Bronchial epithelial cell (primary cell): ENCODE results near the gene USF3. TPM values are rescaled to one million over a fixed set of nuclear protein-coding genes. Genes with fewer than 3 reads are reported as not detected.

Source experiments
- DNase-seq: peaks from one replicate; pipeline ENCODE4 v3.0.0-alpha.2; 2010; ENCODE audit warnings: low read depth
- FAIRE-seq: peaks from 2 replicates; lab custom pipeline; 2011; peaks lifted over from hg19 to GRCh38; lab: Jason Lieb, UNC
- H3K27me3 ChIP-seq: 2 replicates; pipeline ENCODE4 v1.5.1; 2011; ENCODE audit warnings: low read length; ENCODE audit not compliant: control insufficient read depth, insufficient read depth
- H3K36me3 ChIP-seq: 2 replicates; pipeline ENCODE4 v1.5.1; 2011; ENCODE audit warnings: low read length; ENCODE audit not compliant: control insufficient read depth, insufficient read depth
- H3K4me3 ChIP-seq: 2 replicates; pipeline ENCODE4 v1.5.1; 2011; ENCODE audit warnings: mild to moderate bottlenecking, low read depth, low read length, control low read depth
- CTCF ChIP-seq: IDR thresholded peaks from 2 replicates; pipeline ENCODE4 v1.5.1; 2011; ENCODE audit warnings: mild to moderate bottlenecking, moderate library complexity, low read length, control low read depth, inconsistent platforms; ENCODE audit not compliant: insufficient read depth, severe bottlenecking
- total RNA-seq: library from RNA; depleted of rRNA; stranded (reverse); fragments of >200 nt; gene quantifications from 2 replicates; pipeline ENCODE4 v1.2.1, GENCODE V29; 2014

The USF3 gene
- total RNA-seq, 1 donor from 2014 or later: 4.2 TPM

GRCh38 chr3:113721636-113722035, 25.2 kb upstream of the USF3 start:
- no peak for FAIRE-seq
- no peak for DNase-seq
- TF ChIP-seq CTCF: no peak
- no peaks in the 10 kb centered on the region for H3K27me3 ChIP-seq
- peaks cover 5% of the 10 kb centered on the region for H3K36me3 ChIP-seq
- no peak overlapping the region for H3K4me3 ChIP-seq

- Histone ChIP-seq H3K4me3 (no peak overlapping the region), H3K27me3 (no peaks in the 10 kb centered on the region), H3K36me3 (peaks cover 5% of the 10 kb centered on the region)
- no peak for TF ChIP-seq CTCF
- DNase-seq (no peak), FAIRE-seq (no peak)
These were observed 23.3 kb upstream of the USF3 start for GRCh38 chr3:113719758-113720157.

- FAIRE-seq (no peak), DNase-seq (no peak)
- Histone ChIP-seq H3K36me3 (peaks cover 5% of the 10 kb centered on the region), H3K27me3 (no peaks in the 10 kb centered on the region), H3K4me3 (no peak overlapping the region)
- no peak for TF ChIP-seq CTCF
These were observed 22.9 kb upstream of the USF3 start for GRCh38 chr3:113719294-113719693.

- FAIRE-seq (no peak), DNase-seq (peak; percentile 16)
- TF ChIP-seq CTCF: no peak
- Histone ChIP-seq H3K36me3 (peaks cover 3% of the 10 kb centered on the region), H3K4me3 (no peak overlapping the region), H3K27me3 (no peaks in the 10 kb centered on the region)
These were observed 21.4 kb upstream of the USF3 start for GRCh38 chr3:113717818-113718217.

- DNase-seq (no peak), FAIRE-seq (no peak)
- Histone ChIP-seq H3K36me3 (peaks cover 3% of the 10 kb centered on the region), H3K27me3 (no peaks in the 10 kb centered on the region), H3K4me3 (no peak overlapping the region)
- no peak for TF ChIP-seq CTCF
These were observed 20.9 kb upstream of the USF3 start for GRCh38 chr3:113717308-113717707.

GRCh38 chr3:113714702-113715101, 18.3 kb upstream of the USF3 start:
- Histone ChIP-seq H3K4me3 (no peak overlapping the region), H3K27me3 (no peaks in the 10 kb centered on the region), H3K36me3 (no peaks in the 10 kb centered on the region)
- no peak for TF ChIP-seq CTCF
- FAIRE-seq: no peak
- DNase-seq: no peak
